KOPT-K1 (cell line): Measurements from ENCODE around the gene PLET1.

Experiments used
- H3K27ac ChIP-seq: fragments of 200-600 bp; sonication (generic); 2 replicates; pipeline ENCODE4 v1.5.1; 2016; ENCODE audit warnings: antibody characterized with exemption, mild to moderate bottlenecking, low read depth, low read length; ENCODE audit not compliant: poor library complexity, severe bottlenecking
- H3K36me3 ChIP-seq: fragments of 200-600 bp; sonication (generic); 2 replicates; pipeline ENCODE4 v1.5.1; 2017; ENCODE audit warnings: antibody characterized with exemption, mild to moderate bottlenecking, low read length, moderate library complexity; ENCODE audit not compliant: insufficient read depth
- H3K9me3 ChIP-seq: fragments of 200-600 bp; sonication (generic); 2 replicates; pipeline ENCODE4 v1.5.1; 2017; ENCODE audit warnings: antibody characterized with exemption, low read length, mild to moderate bottlenecking; ENCODE audit not compliant: insufficient read depth, poor library complexity, severe bottlenecking

Gene PLET1

GRCh38 chr11:112235750-112236390 is 24.8 kb downstream of the PLET1 start:
- H3K9me3 ChIP-seq: no peaks in the 10 kb centered on the region
- H3K36me3 ChIP-seq: peaks cover 81% of the 10 kb centered on the region
- no peak overlapping the region for H3K27ac ChIP-seq

- Histone ChIP-seq H3K27ac (no peak overlapping the region), H3K9me3 (no peaks in the 10 kb centered on the region), H3K36me3 (peaks cover 71% of the 10 kb centered on the region)
Measured at GRCh38 chr11:112231952-112232351, 28.7 kb downstream of the PLET1 start.

- Histone ChIP-seq H3K27ac (no peak overlapping the region), H3K36me3 (peaks cover 50% of the 10 kb centered on the region), H3K9me3 (no peaks in the 10 kb centered on the region)
Measured at GRCh38 chr11:112229746-112230433, 30.8 kb downstream of the PLET1 start.

GRCh38 chr11:112229159-112229558 is 31.5 kb downstream of the PLET1 start:
- Histone ChIP-seq H3K27ac (no peak overlapping the region), H3K36me3 (peaks cover 43% of the 10 kb centered on the region), H3K9me3 (no peaks in the 10 kb centered on the region)

- no peak overlapping the region for H3K27ac ChIP-seq
- H3K9me3 ChIP-seq: no peaks in the 10 kb centered on the region
- peaks cover 38% of the 10 kb centered on the region for H3K36me3 ChIP-seq
Measured at GRCh38 chr11:112228706-112229105, 32.0 kb downstream of the PLET1 start.

- Histone ChIP-seq H3K36me3 (peaks cover 33% of the 10 kb centered on the region), H3K27ac (no peak overlapping the region), H3K9me3 (no peaks in the 10 kb centered on the region)
Measured at GRCh38 chr11:112227471-112227870, 33.2 kb downstream of the PLET1 start.

GRCh38 chr11:112226831-112227401 is 33.7 kb downstream of the PLET1 start:
- Histone ChIP-seq H3K36me3 (peaks cover 31% of the 10 kb centered on the region), H3K9me3 (no peaks in the 10 kb centered on the region), H3K27ac (peak overlapping the region; percentile 93)

- Histone ChIP-seq H3K27ac (peak within 1 kb of the TSS; percentile 93), H3K9me3 (no peaks in the 10 kb centered on the region), H3K36me3 (peaks cover 28% of the 10 kb centered on the region)
Measured at GRCh38 chr11:112226062-112226830, 34.4 kb downstream of the PLET1 start, which contains the start of gene PTS. PTS (plus strand) TSS chr11:112226428; CDS start chr11:112226444, 16 bp downstream.

- no peaks in the 10 kb centered on the region for H3K9me3 ChIP-seq
- peaks cover 23% of the 10 kb centered on the region for H3K36me3 ChIP-seq
- H3K27ac ChIP-seq: peak overlapping the region; percentile 93
Measured at GRCh38 chr11:112225753-112226061, 35.0 kb downstream of the PLET1 start.

GRCh38 chr11:112223754-112224532 is 36.7 kb downstream of the PLET1 start:
- no peaks in the 10 kb centered on the region for H3K9me3 ChIP-seq
- no peak overlapping the region for H3K27ac ChIP-seq
- H3K36me3 ChIP-seq: peaks cover 6% of the 10 kb centered on the region; the same call in 1 of the 2 replicates

- Histone ChIP-seq H3K36me3 (no peaks in the 10 kb centered on the region), H3K27ac (no peak overlapping the region), H3K9me3 (no peaks in the 10 kb centered on the region)
Measured at GRCh38 chr11:112223121-112223520, 37.5 kb downstream of the PLET1 start.

- Histone ChIP-seq H3K27ac (no peak overlapping the region), H3K9me3 (no peaks in the 10 kb centered on the region), H3K36me3 (no peaks in the 10 kb centered on the region)
Measured at GRCh38 chr11:112222303-112222702, 38.4 kb downstream of the PLET1 start.

GRCh38 chr11:112221274-112221835 is 39.3 kb downstream of the PLET1 start:
- H3K36me3 ChIP-seq: no peaks in the 10 kb centered on the region
- no peak overlapping the region for H3K27ac ChIP-seq
- no peaks in the 10 kb centered on the region for H3K9me3 ChIP-seq

- no peak overlapping the region for H3K27ac ChIP-seq
- no peaks in the 10 kb centered on the region for H3K36me3 ChIP-seq
- no peaks in the 10 kb centered on the region for H3K9me3 ChIP-seq
Measured at GRCh38 chr11:112219476-112220232, 41.0 kb downstream of the PLET1 start.
